Activated T-cell treated with anti-CD3 and anti-CD28 coated beads, Interleukin-2, amount 50 U/mL, for 24 hours (primary cell): ENCODE data around the gene FBXW11.

Experiments
- DNase-seq: peaks from one replicate; pipeline ENCODE4 v3.0.0-alpha.2; 2020
- H3K27ac Mint-ChIP-seq: 2 replicates; pipeline ENCODE4 v1.8.0; 2020; ENCODE audit warnings: mild to moderate bottlenecking, mixed read lengths
- H3K27me3 Mint-ChIP-seq: 2 replicates; pipeline ENCODE4 v1.8.0; 2020; ENCODE audit warnings: mixed read lengths
- H3K36me3 Mint-ChIP-seq: 2 replicates; pipeline ENCODE4 v1.8.0; 2020; ENCODE audit warnings: low read depth, mixed read lengths
- H3K4me1 Mint-ChIP-seq: 2 replicates; pipeline ENCODE4 v1.8.0; 2020; ENCODE audit warnings: low read depth, mixed read lengths
- H3K4me3 Mint-ChIP-seq: 2 replicates; pipeline ENCODE4 v1.8.0; 2020; ENCODE audit warnings: mild to moderate bottlenecking, moderate library complexity, mixed read lengths
- H3K9me3 Mint-ChIP-seq: 2 replicates; pipeline ENCODE4 v1.8.0; 2020; ENCODE audit warnings: mixed read lengths

The FBXW11 gene

GRCh38 chr5:171852255-171852681, 154.2 kb downstream of the FBXW11 start:
- Mint-ChIP-seq H3K36me3 (peaks cover 12% of the 10 kb centered on the region), H3K4me3 (no peak overlapping the region), H3K27me3 (no peaks in the 10 kb centered on the region), H3K27ac (no peak overlapping the region), H3K4me1 (peaks cover 9% of the 10 kb centered on the region), H3K9me3 (no peaks in the 10 kb centered on the region)
- no peak for DNase-seq

GRCh38 chr5:171851251-171851650, 155.2 kb downstream of the FBXW11 start:
- DNase-seq: no peak
- Mint-ChIP-seq H3K4me1 (peaks cover 5% of the 10 kb centered on the region), H3K27ac (no peak overlapping the region), H3K9me3 (no peaks in the 10 kb centered on the region), H3K4me3 (no peak overlapping the region), H3K36me3 (peaks cover 12% of the 10 kb centered on the region), H3K27me3 (no peaks in the 10 kb centered on the region)

GRCh38 chr5:171850324-171850947, 156.0 kb downstream of the FBXW11 start:
- DNase-seq: no peak
- Mint-ChIP-seq H3K27me3 (no peaks in the 10 kb centered on the region), H3K9me3 (no peaks in the 10 kb centered on the region), H3K36me3 (peaks cover 12% of the 10 kb centered on the region), H3K4me3 (no peak overlapping the region), H3K27ac (no peak overlapping the region), H3K4me1 (no peaks in the 10 kb centered on the region)

GRCh38 chr5:171849585-171850323, 156.7 kb downstream of the FBXW11 start:
- H3K4me3 Mint-ChIP-seq: no peak overlapping the region
- H3K27ac Mint-ChIP-seq: no peak overlapping the region
- DNase-seq: no peak
- H3K9me3 Mint-ChIP-seq: no peaks in the 10 kb centered on the region
- H3K36me3 Mint-ChIP-seq: peaks cover 12% of the 10 kb centered on the region
- H3K27me3 Mint-ChIP-seq: no peaks in the 10 kb centered on the region
- no peaks in the 10 kb centered on the region for H3K4me1 Mint-ChIP-seq

- Mint-ChIP-seq H3K36me3 (peaks cover 7% of the 10 kb centered on the region), H3K27ac (no peak overlapping the region), H3K27me3 (no peaks in the 10 kb centered on the region), H3K4me3 (no peak overlapping the region), H3K4me1 (no peaks in the 10 kb centered on the region), H3K9me3 (no peaks in the 10 kb centered on the region)
- DNase-seq: no peak
Observed at GRCh38 chr5:171848911-171849520, 157.4 kb downstream of the FBXW11 start.

GRCh38 chr5:171848486-171848885, 158.0 kb downstream of the FBXW11 start:
- no peak for DNase-seq

GRCh38 chr5:171848006-171848405, 158.4 kb downstream of the FBXW11 start:
- no peaks in the 10 kb centered on the region for H3K9me3 Mint-ChIP-seq
- H3K27ac Mint-ChIP-seq: no peak overlapping the region
- no peak overlapping the region for H3K4me3 Mint-ChIP-seq
- no peaks in the 10 kb centered on the region for H3K4me1 Mint-ChIP-seq
- no peak for DNase-seq
- H3K27me3 Mint-ChIP-seq: no peaks in the 10 kb centered on the region
- H3K36me3 Mint-ChIP-seq: peaks cover 7% of the 10 kb centered on the region

More at GRCh38 chr5:171848486-171848885, 158.0 kb downstream of the FBXW11 start:
- Mint-ChIP-seq H3K27me3 (no peaks in the 10 kb centered on the region), H3K4me3 (no peak overlapping the region), H3K36me3 (peaks cover 7% of the 10 kb centered on the region), H3K4me1 (no peaks in the 10 kb centered on the region), H3K9me3 (no peaks in the 10 kb centered on the region), H3K27ac (no peak overlapping the region)

- no peaks in the 10 kb centered on the region for H3K9me3 Mint-ChIP-seq
- DNase-seq: no peak
- H3K27me3 Mint-ChIP-seq: no peaks in the 10 kb centered on the region
- H3K27ac Mint-ChIP-seq: no peak overlapping the region
- no peaks in the 10 kb centered on the region for H3K4me1 Mint-ChIP-seq
- H3K36me3 Mint-ChIP-seq: peaks cover 7% of the 10 kb centered on the region
- H3K4me3 Mint-ChIP-seq: no peak overlapping the region
Observed at GRCh38 chr5:171847026-171847425, 159.4 kb downstream of the FBXW11 start.

- Mint-ChIP-seq H3K4me1 (no peaks in the 10 kb centered on the region), H3K36me3 (peaks cover 7% of the 10 kb centered on the region), H3K4me3 (no peak overlapping the region), H3K27me3 (no peaks in the 10 kb centered on the region), H3K9me3 (no peaks in the 10 kb centered on the region), H3K27ac (no peak overlapping the region)
- DNase-seq: no peak
Observed at GRCh38 chr5:171846323-171846722, 160.1 kb downstream of the FBXW11 start.

- H3K27me3 Mint-ChIP-seq: no peaks in the 10 kb centered on the region
- peaks cover 3% of the 10 kb centered on the region for H3K4me1 Mint-ChIP-seq
- DNase-seq: no peak
- H3K27ac Mint-ChIP-seq: no peak overlapping the region
- peaks cover 7% of the 10 kb centered on the region for H3K36me3 Mint-ChIP-seq
- H3K9me3 Mint-ChIP-seq: no peaks in the 10 kb centered on the region
- no peak overlapping the region for H3K4me3 Mint-ChIP-seq
Observed at GRCh38 chr5:171845857-171846256, 160.6 kb downstream of the FBXW11 start.

- Mint-ChIP-seq H3K36me3 (peaks cover 7% of the 10 kb centered on the region), H3K27me3 (no peaks in the 10 kb centered on the region), H3K4me1 (peaks cover 4% of the 10 kb centered on the region), H3K9me3 (no peaks in the 10 kb centered on the region), H3K4me3 (no peak overlapping the region), H3K27ac (no peak overlapping the region)
- no peak for DNase-seq
Observed at GRCh38 chr5:171845040-171845630, 161.3 kb downstream of the FBXW11 start.

GRCh38 chr5:171842777-171843328, 163.6 kb downstream of the FBXW11 start:
- Mint-ChIP-seq H3K4me3 (no peak overlapping the region), H3K27ac (no peak overlapping the region)

GRCh38 chr5:171841984-171842776, 164.3 kb downstream of the FBXW11 start:
- no peaks in the 10 kb centered on the region for H3K27me3 Mint-ChIP-seq
- peaks cover 4% of the 10 kb centered on the region for H3K4me1 Mint-ChIP-seq
- no peak for DNase-seq
- no peaks in the 10 kb centered on the region for H3K9me3 Mint-ChIP-seq
- no peak overlapping the region for H3K4me3 Mint-ChIP-seq
- H3K36me3 Mint-ChIP-seq: no peaks in the 10 kb centered on the region
- H3K27ac Mint-ChIP-seq: no peak overlapping the region

More at GRCh38 chr5:171842777-171843328, 163.6 kb downstream of the FBXW11 start:
- H3K4me1 Mint-ChIP-seq: peaks cover 4% of the 10 kb centered on the region
- no peaks in the 10 kb centered on the region for H3K36me3 Mint-ChIP-seq
- no peak for DNase-seq
- no peaks in the 10 kb centered on the region for H3K9me3 Mint-ChIP-seq
- no peaks in the 10 kb centered on the region for H3K27me3 Mint-ChIP-seq
